OCI-LY1 (cell line): ENCODE measurements around the gene UTF1.

Experiments
- CTCF ChIP-seq: fragments of 200-600 bp; sonication (generic), shearing (Covaris generic); IDR thresholded peaks from 2 replicates; pipeline ENCODE4 v1.5.1; 2017; ENCODE audit warnings: mild to moderate bottlenecking, antibody characterized with exemption, low read length, moderate library complexity, mixed read lengths
- EZH2 ChIP-seq: fragments of 200-600 bp; sonication (generic), shearing (Covaris generic); IDR thresholded peaks from 2 replicates; pipeline ENCODE4 v1.8.0; 2017; ENCODE audit warnings: borderline replicate concordance, mixed run types, mild to moderate bottlenecking, antibody characterized with exemption, low read length, moderate library complexity, mixed read lengths

GRCh38 chr10:133230044-133230361 lies at the start of gene UTF1:
- TF ChIP-seq CTCF = no peak
- no peak for TF ChIP-seq EZH2
